Keratinocyte (primary cell): ENCODE measurements around the gene WDR82.

Experiments used
- EZH2 ChIP-seq: IDR thresholded peaks from one replicate; pipeline ENCODE4 v1.6.1; 2012; ENCODE audit warnings: inconsistent platforms, mild to moderate bottlenecking, low read length, moderate library complexity
- TF ChIP-seq, protein P1 (sequence below), 3 experiments: IDR thresholded peaks in 1 of 3; conservative IDR thresholded peaks in 1 of 3; optimal IDR thresholded peaks in 1 of 3; 2 replicates in 2 of 3; 3 replicates in 1 of 3; pipeline versions ENCODE3 to v1.5.1; 2011; ENCODE audit warnings: low read length in 3 of 3, mild to moderate bottlenecking in 3 of 3, moderate library complexity in 2 of 3, control low read depth in 1 of 3, inconsistent platforms in 1 of 3; ENCODE audit not compliant: insufficient read depth in 2 of 3; ENCODE audit errors: extremely low read depth in 1 of 3

DNA sequence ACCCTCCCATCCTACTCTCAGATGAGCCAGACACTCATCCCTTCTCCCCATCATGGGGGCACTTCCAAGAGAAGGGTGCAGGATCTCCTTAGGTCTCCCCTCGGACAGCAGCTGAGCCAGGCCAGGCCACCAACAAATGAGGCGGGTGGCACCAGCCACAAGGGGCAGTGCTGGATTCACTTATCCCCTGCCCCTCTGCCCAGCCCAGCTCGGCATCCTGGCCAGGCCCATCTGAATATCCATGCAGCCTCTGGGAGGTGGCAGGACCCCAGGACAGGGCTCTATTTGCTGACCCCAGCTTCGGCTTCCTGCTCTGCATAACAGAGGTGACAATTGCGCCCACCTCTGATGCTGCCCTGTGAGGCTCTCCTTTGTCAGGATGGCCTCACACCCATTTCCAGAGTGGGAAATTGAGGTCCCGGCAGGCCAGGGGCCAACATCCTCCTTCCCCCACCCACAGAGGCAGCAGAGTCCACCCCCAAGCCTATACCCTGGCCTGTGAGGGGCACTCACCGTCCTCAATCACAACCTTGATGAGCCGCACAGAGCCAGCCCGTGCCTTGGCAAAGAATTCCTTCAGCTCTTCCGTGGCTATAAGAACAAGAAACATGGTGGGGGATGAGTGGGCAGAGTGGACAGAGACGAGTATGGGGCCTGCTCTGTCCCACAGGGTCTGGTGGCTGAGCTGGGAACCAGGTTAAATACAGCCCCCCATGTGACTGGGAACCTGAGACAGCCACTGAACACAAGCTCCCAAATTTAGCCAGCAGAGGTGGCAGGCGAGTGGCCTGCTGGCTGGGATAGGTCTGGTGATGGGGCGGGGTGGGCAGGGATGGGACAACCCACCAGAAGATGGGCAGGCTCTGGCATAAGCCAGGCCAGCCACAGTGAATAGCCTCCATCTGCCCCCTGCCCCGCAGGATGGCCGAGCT lies 43.7 kb downstream of the WDR82 start:
- TF ChIP-seq, protein P1, sequence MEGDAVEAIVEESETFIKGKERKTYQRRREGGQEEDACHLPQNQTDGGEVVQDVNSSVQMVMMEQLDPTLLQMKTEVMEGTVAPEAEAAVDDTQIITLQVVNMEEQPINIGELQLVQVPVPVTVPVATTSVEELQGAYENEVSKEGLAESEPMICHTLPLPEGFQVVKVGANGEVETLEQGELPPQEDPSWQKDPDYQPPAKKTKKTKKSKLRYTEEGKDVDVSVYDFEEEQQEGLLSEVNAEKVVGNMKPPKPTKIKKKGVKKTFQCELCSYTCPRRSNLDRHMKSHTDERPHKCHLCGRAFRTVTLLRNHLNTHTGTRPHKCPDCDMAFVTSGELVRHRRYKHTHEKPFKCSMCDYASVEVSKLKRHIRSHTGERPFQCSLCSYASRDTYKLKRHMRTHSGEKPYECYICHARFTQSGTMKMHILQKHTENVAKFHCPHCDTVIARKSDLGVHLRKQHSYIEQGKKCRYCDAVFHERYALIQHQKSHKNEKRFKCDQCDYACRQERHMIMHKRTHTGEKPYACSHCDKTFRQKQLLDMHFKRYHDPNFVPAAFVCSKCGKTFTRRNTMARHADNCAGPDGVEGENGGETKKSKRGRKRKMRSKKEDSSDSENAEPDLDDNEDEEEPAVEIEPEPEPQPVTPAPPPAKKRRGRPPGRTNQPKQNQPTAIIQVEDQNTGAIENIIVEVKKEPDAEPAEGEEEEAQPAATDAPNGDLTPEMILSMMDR (optimal IDR thresholded peaks at IDR 0.05 in 1 of 3, IDR thresholded peaks at IDR 0.05 in 1 of 3, conservative IDR thresholded peaks at IDR 0.05 in 1 of 3; ENCODE audit: extremely low read depth in 1 of 3, insufficient read depth in 2 of 3, low read length in 3 of 3), result no peak
- TF ChIP-seq EZH2, result no peak
